Measurements from ENCODE around the gene TMEM232. TPM values are rescaled to one million over a fixed set of nuclear protein-coding genes. Genes with fewer than 3 reads are reported as not detected.

TMEM232 gene
- 0.80 and 1.1 TPM in 2 replicates for total RNA-seq

- Mint-ChIP-seq H3K36me3 (ENCODE audit: low read depth) (no peaks in the 10 kb centered on the region), H3K4me3 (ENCODE audit: low read depth) (peak within 1 kb of the TSS; percentile 85), H3K4me1 (ENCODE audit: low read depth) (peaks cover 5% of the 10 kb centered on the region), H3K27me3 (ENCODE audit: low read depth) (peaks cover 2% of the 10 kb centered on the region), H3K27ac (peak within 1 kb of the TSS; percentile 71), H3K9me3 (no peaks in the 10 kb centered on the region)
- peak; percentile 64 for DNase-seq (ENCODE audit: low spot score)
- intact Hi-C loops (cut with micrococcal nuclease) = loop anchor here (1.0 kb wide), 1 partner anchor 13 kb away; the partner anchor contains the start of gene SLC25A46
Observed at GRCh38 chr5:110726249-110727024, at the start of gene TMEM232. TMEM232 (minus strand) TSS chr5:110726671; CDS start chr5:110667352, 59,319 bp downstream.

DNA sequence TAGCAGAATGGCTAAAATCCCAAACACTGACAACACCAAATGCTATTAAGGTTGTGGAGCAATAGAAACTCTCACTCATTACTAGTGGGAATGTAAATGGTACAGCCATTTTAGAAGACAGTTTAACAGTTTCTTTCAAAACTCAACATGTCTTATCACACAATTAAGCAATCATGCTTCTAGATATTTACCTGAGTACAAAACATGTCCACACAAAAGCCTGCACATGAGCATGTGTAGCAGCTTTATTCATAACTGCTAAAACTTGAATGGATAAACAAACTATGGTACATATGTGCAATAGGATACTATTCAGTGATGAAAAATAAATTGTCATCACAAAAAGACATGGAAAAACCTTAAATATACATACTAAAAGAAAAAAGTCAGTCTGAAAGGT, 43.8 kb upstream of the TMEM232 start:
- intact Hi-C loops (cut with micrococcal nuclease) = no loop called here
- no peak for DNase-seq (ENCODE audit: low spot score)
- no peak overlapping the region for H3K27ac Mint-ChIP-seq
- peaks cover 33% of the 10 kb centered on the region for H3K27me3 Mint-ChIP-seq (ENCODE audit: low read depth)
- H3K4me1 Mint-ChIP-seq (ENCODE audit: low read depth) = peaks cover 2% of the 10 kb centered on the region
- no peaks in the 10 kb centered on the region for H3K36me3 Mint-ChIP-seq (ENCODE audit: low read depth)
- no peaks in the 10 kb centered on the region for H3K9me3 Mint-ChIP-seq
- H3K4me3 Mint-ChIP-seq (ENCODE audit: low read depth) = no peak overlapping the region

- Mint-ChIP-seq H3K27ac (no peak overlapping the region), H3K36me3 (ENCODE audit: low read depth) (peaks cover 4% of the 10 kb centered on the region), H3K4me1 (ENCODE audit: low read depth) (peaks cover 2% of the 10 kb centered on the region), H3K9me3 (no peaks in the 10 kb centered on the region), H3K4me3 (ENCODE audit: low read depth) (no peak overlapping the region), H3K27me3 (ENCODE audit: low read depth) (peaks cover 33% of the 10 kb centered on the region)
- intact Hi-C loops (cut with micrococcal nuclease) = no loop called here
- DNase-seq (ENCODE audit: low spot score) = no peak
Observed at GRCh38 chr5:110769000-110769681, 42.7 kb upstream of the TMEM232 start.

GRCh38 chr5:110768138-110768860, 41.8 kb upstream of the TMEM232 start:
- H3K27me3 Mint-ChIP-seq (ENCODE audit: low read depth) = peaks cover 33% of the 10 kb centered on the region
- peaks cover 2% of the 10 kb centered on the region for H3K4me1 Mint-ChIP-seq (ENCODE audit: low read depth)
- no peaks in the 10 kb centered on the region for H3K9me3 Mint-ChIP-seq
- no peak overlapping the region for H3K4me3 Mint-ChIP-seq (ENCODE audit: low read depth)
- DNase-seq (ENCODE audit: low spot score) = no peak
- H3K36me3 Mint-ChIP-seq (ENCODE audit: low read depth) = peaks cover 4% of the 10 kb centered on the region
- intact Hi-C loops (cut with micrococcal nuclease) = no loop called here
- no peak overlapping the region for H3K27ac Mint-ChIP-seq

GRCh38 chr5:110760158-110760557, 33.7 kb upstream of the TMEM232 start:
- no peak overlapping the region for H3K4me3 Mint-ChIP-seq (ENCODE audit: low read depth)
- H3K4me1 Mint-ChIP-seq (ENCODE audit: low read depth) = peaks cover 2% of the 10 kb centered on the region
- H3K27ac Mint-ChIP-seq = no peak overlapping the region
- H3K9me3 Mint-ChIP-seq = no peaks in the 10 kb centered on the region
- no peaks in the 10 kb centered on the region for H3K27me3 Mint-ChIP-seq (ENCODE audit: low read depth)
- no peak for DNase-seq (ENCODE audit: low spot score)
- peaks cover 23% of the 10 kb centered on the region for H3K36me3 Mint-ChIP-seq (ENCODE audit: low read depth)
- intact Hi-C loops (cut with micrococcal nuclease) = no loop called here

DNA sequence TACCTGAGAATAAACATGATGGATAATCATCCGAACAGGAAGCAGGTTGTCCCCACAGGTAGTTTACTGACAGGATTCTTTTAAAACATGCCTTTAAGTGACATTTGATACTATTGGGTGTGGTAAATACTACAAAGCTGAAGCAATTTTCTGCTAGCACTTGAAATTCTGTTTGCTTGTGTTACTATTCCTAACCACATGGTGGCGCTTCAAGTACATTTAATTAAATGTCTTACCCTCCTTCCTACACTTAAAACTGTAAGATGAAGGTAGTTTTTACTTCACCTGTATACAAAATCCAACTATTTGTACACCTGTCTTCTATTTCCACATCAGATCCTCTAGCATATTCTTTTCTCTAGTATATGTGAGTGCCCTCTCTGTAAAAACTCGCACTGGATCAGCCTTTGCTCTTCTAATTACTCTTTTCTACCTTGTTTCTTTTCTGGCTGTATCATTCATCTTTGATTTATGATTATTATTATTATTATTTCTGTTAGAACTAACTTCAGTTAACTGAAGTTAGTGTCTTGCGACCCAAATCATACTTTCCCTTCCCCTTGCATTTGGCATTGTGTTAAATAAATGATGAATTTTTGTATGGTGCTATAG, 30.8 kb upstream of the TMEM232 start:
- H3K36me3 Mint-ChIP-seq (ENCODE audit: low read depth) = peaks cover 30% of the 10 kb centered on the region
- no peaks in the 10 kb centered on the region for H3K9me3 Mint-ChIP-seq
- H3K4me3 Mint-ChIP-seq (ENCODE audit: low read depth) = no peak overlapping the region
- no peaks in the 10 kb centered on the region for H3K27me3 Mint-ChIP-seq (ENCODE audit: low read depth)
- intact Hi-C loops (cut with micrococcal nuclease) = loop anchor here (1.0 to 5.0 kb wide), 2 partner anchors 108 to 305 kb away; no protein-coding TSS in a partner anchor
- peaks cover 28% of the 10 kb centered on the region for H3K4me1 Mint-ChIP-seq (ENCODE audit: low read depth)
- H3K27ac Mint-ChIP-seq = no peak overlapping the region
- DNase-seq (ENCODE audit: low spot score) = no peak

- H3K27me3 Mint-ChIP-seq (ENCODE audit: low read depth) = no peaks in the 10 kb centered on the region
- peak overlapping the region; percentile 82 for H3K27ac Mint-ChIP-seq
- intact Hi-C loops (cut with micrococcal nuclease) = loop anchor here (5.0 kb wide), 1 partner anchor 478 kb away; no protein-coding TSS in a partner anchor
- peak overlapping the region; percentile 31 for H3K4me3 Mint-ChIP-seq (ENCODE audit: low read depth)
- peaks cover 49% of the 10 kb centered on the region for H3K36me3 Mint-ChIP-seq (ENCODE audit: low read depth)
- no peak for DNase-seq (ENCODE audit: low spot score)
- H3K4me1 Mint-ChIP-seq (ENCODE audit: low read depth) = peaks cover 43% of the 10 kb centered on the region
- no peaks in the 10 kb centered on the region for H3K9me3 Mint-ChIP-seq
Observed at GRCh38 chr5:110754181-110754580, 27.7 kb upstream of the TMEM232 start.

DNA sequence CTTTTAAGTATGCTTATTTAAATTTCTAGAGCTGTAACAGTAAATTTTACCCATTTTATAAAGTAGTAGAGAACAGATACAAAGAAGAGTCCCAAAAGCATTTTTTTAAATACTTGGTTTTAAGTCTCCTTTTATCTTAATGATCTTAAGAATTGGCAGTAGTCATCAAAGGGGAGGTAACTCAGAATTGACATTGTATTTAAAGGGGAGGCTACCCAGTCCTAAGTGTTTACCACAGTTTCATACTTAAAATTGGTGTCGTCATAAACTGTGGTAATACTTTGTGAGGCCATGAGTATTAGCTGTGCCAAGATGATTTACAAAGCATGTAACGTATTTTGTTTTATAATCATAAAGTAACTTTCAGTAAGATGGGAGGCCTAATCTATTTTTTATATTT, 27.1 kb upstream of the TMEM232 start:
- Mint-ChIP-seq H3K27me3 (ENCODE audit: low read depth) (no peaks in the 10 kb centered on the region), H3K4me3 (ENCODE audit: low read depth) (no peak overlapping the region), H3K36me3 (ENCODE audit: low read depth) (peaks cover 55% of the 10 kb centered on the region), H3K4me1 (ENCODE audit: low read depth) (peaks cover 49% of the 10 kb centered on the region), H3K9me3 (no peaks in the 10 kb centered on the region), H3K27ac (no peak overlapping the region)
- intact Hi-C loops (cut with micrococcal nuclease) = loop anchor here (2.0 to 5.0 kb wide), 2 partner anchors 339 to 479 kb away; partner anchors contain the start of gene WDR36
- DNase-seq (ENCODE audit: low spot score) = no peak

DNA sequence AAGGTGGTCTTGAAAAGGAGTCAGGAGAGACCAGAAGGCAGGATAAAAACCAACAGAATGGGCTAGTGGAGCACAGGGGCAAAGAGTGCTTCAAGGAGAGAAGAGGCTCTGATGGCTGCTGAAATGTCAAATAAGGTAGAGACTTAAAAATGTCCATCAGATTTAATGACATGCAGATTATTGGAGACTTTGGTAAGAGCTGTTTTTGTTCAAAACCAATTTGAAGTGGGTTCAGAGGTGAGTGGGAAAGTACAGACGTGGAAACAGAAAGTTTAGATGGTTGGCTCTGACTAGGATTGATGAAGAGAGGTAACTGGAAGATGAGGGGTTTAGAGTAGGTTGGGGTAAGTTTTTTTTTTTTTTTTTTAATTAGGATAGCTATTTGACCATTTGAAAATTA, 26.5 kb upstream of the TMEM232 start:
- no peak for DNase-seq (ENCODE audit: low spot score)

GRCh38 chr5:110751902-110752762, 25.7 kb upstream of the TMEM232 start:
- Mint-ChIP-seq H3K4me1 (ENCODE audit: low read depth) (peaks cover 48% of the 10 kb centered on the region), H3K27ac (peak overlapping the region; percentile 81), H3K36me3 (ENCODE audit: low read depth) (peaks cover 60% of the 10 kb centered on the region), H3K4me3 (ENCODE audit: low read depth) (peak overlapping the region; percentile 60), H3K27me3 (ENCODE audit: low read depth) (no peaks in the 10 kb centered on the region), H3K9me3 (no peaks in the 10 kb centered on the region)
- DNase-seq (ENCODE audit: low spot score) = peak; percentile 37
- intact Hi-C loops (cut with micrococcal nuclease) = loop anchor here (1.0 to 5.0 kb wide), 3 partner anchors 13 to 480 kb away; partner anchors contain the start of genes SLC25A46 and WDR36

More for the DNA sequence above, 26.5 kb upstream of the TMEM232 start:
- H3K27me3 Mint-ChIP-seq (ENCODE audit: low read depth) = no peaks in the 10 kb centered on the region
- no peaks in the 10 kb centered on the region for H3K9me3 Mint-ChIP-seq
- peaks cover 49% of the 10 kb centered on the region for H3K4me1 Mint-ChIP-seq (ENCODE audit: low read depth)
- H3K36me3 Mint-ChIP-seq (ENCODE audit: low read depth) = peaks cover 56% of the 10 kb centered on the region
- intact Hi-C loops (cut with micrococcal nuclease) = loop anchor here (1.0 to 5.0 kb wide), 3 partner anchors 14 to 479 kb away; partner anchors contain the start of genes SLC25A46 and WDR36
- H3K27ac Mint-ChIP-seq = peak overlapping the region; percentile 81
- H3K4me3 Mint-ChIP-seq (ENCODE audit: low read depth) = peak overlapping the region; percentile 60

GRCh38 chr5:110738812-110739651, 12.6 kb upstream of the TMEM232 start, which contains the start of gene SLC25A46:
SLC25A46 (plus strand) TSS chr5:110739007; CDS start chr5:110739120, 113 bp downstream.
- Mint-ChIP-seq H3K4me3 (ENCODE audit: low read depth) (peak within 1 kb of the TSS; percentile 97), H3K27ac (peak within 1 kb of the TSS; percentile 92), H3K9me3 (no peaks in the 10 kb centered on the region), H3K27me3 (ENCODE audit: low read depth) (peaks cover 11% of the 10 kb centered on the region), H3K36me3 (ENCODE audit: low read depth) (peaks cover 9% of the 10 kb centered on the region), H3K4me1 (ENCODE audit: low read depth) (peaks cover 28% of the 10 kb centered on the region)
- peak; percentile 86 for DNase-seq (ENCODE audit: low spot score)
- intact Hi-C loops (cut with micrococcal nuclease) = loop anchor here (1.0 to 10.0 kb wide), 6 partner anchors 13 to 1047 kb away; partner anchors contain the start of genes NREP, TMEM232 and WDR36

Data from activated T-helper 2 cell treated with anti-CD3 and anti-CD28 coated beads, Interferon-gamma antibody, Interleukin-2, Interleukin-4, amounts not matched to agents 10 μg/mL and 5 μg/mL and 100 μg/mL, durations not matched to agents 14 hours and 24 hours and 36 hours (primary cell).